ENCODE data around the gene QTRT2. TPM values are rescaled to one million over a fixed set of nuclear protein-coding genes. Genes with fewer than 3 reads are reported as not detected.

The QTRT2 gene
- total RNA-seq, 2 donors from 2014 or later = 21.4 to 48.5 TPM

- no peak for TF ChIP-seq CTCF (IDR thresholded peaks at IDR 0.05)
- H3K36me3 ChIP-seq = no peaks in the 10 kb centered on the region
- DNase-seq (ENCODE audit: low spot score) (no peak), ATAC-seq (ENCODE audit: insufficient number of reproducible peaks, low FRiP score, low read depth) (no peak)
- H3K9me3 ChIP-seq = no peaks in the 10 kb centered on the region
- H3K4me3 ChIP-seq = no peak overlapping the region
- H3K27ac ChIP-seq = no peak overlapping the region
- H3K4me1 ChIP-seq (ENCODE audit: control insufficient read depth in 1 of 2, low read depth in 2 of 2) = no peaks in the 10 kb centered on the region
- no peaks in the 10 kb centered on the region for H3K27me3 ChIP-seq (replicated peaks; ENCODE audit: insufficient read depth)
Observed at GRCh38 chr3:114022145-114022802, 34.3 kb upstream of the QTRT2 start.

GRCh38 chr3:114025451-114025850 lies 31.1 kb upstream of the QTRT2 start:
- no peaks in the 10 kb centered on the region for H3K27me3 ChIP-seq (replicated peaks; ENCODE audit: insufficient read depth)
- no peak for DNase-seq (ENCODE audit: low spot score)

GRCh38 chr3:114026331-114026730 lies 30.2 kb upstream of the QTRT2 start:
- Histone ChIP-seq H3K9me3 (no peaks in the 10 kb centered on the region), H3K4me1 (ENCODE audit: control insufficient read depth in 1 of 2, low read depth in 2 of 2) (no peaks in the 10 kb centered on the region), H3K27me3 (replicated peaks; ENCODE audit: insufficient read depth) (no peaks in the 10 kb centered on the region), H3K36me3 (no peaks in the 10 kb centered on the region), H3K4me3 (no peak overlapping the region), H3K27ac (no peak overlapping the region)
- no peak for ATAC-seq (ENCODE audit: insufficient number of reproducible peaks, low FRiP score, low read depth)
- DNase-seq (ENCODE audit: low spot score) = no peak
- TF ChIP-seq CTCF (IDR thresholded peaks at IDR 0.05) = no peak

More at GRCh38 chr3:114025451-114025850, 31.1 kb upstream of the QTRT2 start:
- no peak for ATAC-seq (ENCODE audit: insufficient number of reproducible peaks, low FRiP score, low read depth)
- no peaks in the 10 kb centered on the region for H3K4me1 ChIP-seq (ENCODE audit: control insufficient read depth in 1 of 2, low read depth in 2 of 2)
- H3K4me3 ChIP-seq = no peak overlapping the region
- no peaks in the 10 kb centered on the region for H3K9me3 ChIP-seq
- no peak for TF ChIP-seq CTCF (IDR thresholded peaks at IDR 0.05)
- H3K27ac ChIP-seq = no peak overlapping the region
- no peaks in the 10 kb centered on the region for H3K36me3 ChIP-seq

- Histone ChIP-seq H3K36me3 (no peaks in the 10 kb centered on the region), H3K9me3 (no peaks in the 10 kb centered on the region), H3K4me1 (ENCODE audit: control insufficient read depth in 1 of 2, low read depth in 2 of 2) (no peaks in the 10 kb centered on the region), H3K27ac (no peak overlapping the region), H3K4me3 (no peak overlapping the region), H3K27me3 (replicated peaks; ENCODE audit: insufficient read depth) (no peaks in the 10 kb centered on the region)
- DNase-seq (ENCODE audit: low spot score) = no peak
- no peak for TF ChIP-seq CTCF (IDR thresholded peaks at IDR 0.05)
- no peak for ATAC-seq (ENCODE audit: insufficient number of reproducible peaks, low FRiP score, low read depth)
Observed at GRCh38 chr3:114033721-114034120, 22.8 kb upstream of the QTRT2 start.

- Histone ChIP-seq H3K36me3 (no peaks in the 10 kb centered on the region), H3K4me1 (ENCODE audit: control insufficient read depth in 1 of 2, low read depth in 2 of 2) (no peaks in the 10 kb centered on the region), H3K27me3 (replicated peaks; ENCODE audit: insufficient read depth) (no peaks in the 10 kb centered on the region), H3K4me3 (no peak overlapping the region), H3K9me3 (no peaks in the 10 kb centered on the region), H3K27ac (no peak overlapping the region)
- no peak for TF ChIP-seq CTCF (IDR thresholded peaks at IDR 0.05)
- ATAC-seq (ENCODE audit: insufficient number of reproducible peaks, low FRiP score, low read depth) (no peak), DNase-seq (ENCODE audit: low spot score) (no peak)
Observed at GRCh38 chr3:114034211-114034610, 22.3 kb upstream of the QTRT2 start.
